Activated naive CD8-positive, alpha-beta T cell (primary cell): ENCODE measurements around the gene RNF141.

Experiments
- H3K27ac Mint-ChIP-seq: one replicate; pipeline ENCODE4 v1.8.0; 2021; ENCODE audit warnings: mixed read lengths
- H3K27me3 Mint-ChIP-seq: one replicate; pipeline ENCODE4 v1.8.0; 2021; ENCODE audit warnings: mixed read lengths
- H3K36me3 Mint-ChIP-seq: one replicate; pipeline ENCODE4 v1.8.0; 2021; ENCODE audit warnings: mixed read lengths
- H3K4me1 Mint-ChIP-seq: one replicate; pipeline ENCODE4 v1.8.0; 2021; ENCODE audit warnings: low read depth, mixed read lengths
- H3K4me3 Mint-ChIP-seq: one replicate; pipeline ENCODE4 v1.8.0; 2021; ENCODE audit warnings: mild to moderate bottlenecking, mixed read lengths
- H3K9me3 Mint-ChIP-seq: one replicate; pipeline ENCODE4 v1.8.0; 2021; ENCODE audit warnings: low read depth, mixed read lengths

The RNF141 gene

GRCh38 chr11:10519630-10520029, 21.4 kb downstream of the RNF141 start:
- peaks cover 3% of the 10 kb centered on the region for H3K4me1 Mint-ChIP-seq
- no peaks in the 10 kb centered on the region for H3K27me3 Mint-ChIP-seq
- no peaks in the 10 kb centered on the region for H3K9me3 Mint-ChIP-seq
- H3K36me3 Mint-ChIP-seq = peaks cover 8% of the 10 kb centered on the region
- H3K27ac Mint-ChIP-seq = no peak overlapping the region
- H3K4me3 Mint-ChIP-seq = no peak overlapping the region

- no peak overlapping the region for H3K4me3 Mint-ChIP-seq
- H3K9me3 Mint-ChIP-seq = no peaks in the 10 kb centered on the region
- peaks cover 3% of the 10 kb centered on the region for H3K4me1 Mint-ChIP-seq
- H3K27ac Mint-ChIP-seq = no peak overlapping the region
- H3K27me3 Mint-ChIP-seq = no peaks in the 10 kb centered on the region
- H3K36me3 Mint-ChIP-seq = peaks cover 8% of the 10 kb centered on the region
These were observed 22.1 kb downstream of the RNF141 start for GRCh38 chr11:10518891-10519290.

- no peaks in the 10 kb centered on the region for H3K27me3 Mint-ChIP-seq
- H3K9me3 Mint-ChIP-seq = no peaks in the 10 kb centered on the region
- no peak overlapping the region for H3K4me3 Mint-ChIP-seq
- no peak overlapping the region for H3K27ac Mint-ChIP-seq
- H3K4me1 Mint-ChIP-seq = no peaks in the 10 kb centered on the region
- H3K36me3 Mint-ChIP-seq = peaks cover 6% of the 10 kb centered on the region
These were observed 22.9 kb downstream of the RNF141 start for GRCh38 chr11:10518123-10518522.

GRCh38 chr11:10515418-10515817, 25.6 kb downstream of the RNF141 start:
- Mint-ChIP-seq H3K4me3 (no peak overlapping the region), H3K36me3 (peaks cover 4% of the 10 kb centered on the region), H3K9me3 (no peaks in the 10 kb centered on the region), H3K27me3 (no peaks in the 10 kb centered on the region), H3K4me1 (no peaks in the 10 kb centered on the region), H3K27ac (peak overlapping the region; percentile 30)

- H3K4me1 Mint-ChIP-seq = no peaks in the 10 kb centered on the region
- no peak overlapping the region for H3K4me3 Mint-ChIP-seq
- H3K27ac Mint-ChIP-seq = peak overlapping the region; percentile 30
- H3K36me3 Mint-ChIP-seq = peaks cover 4% of the 10 kb centered on the region
- no peaks in the 10 kb centered on the region for H3K9me3 Mint-ChIP-seq
- H3K27me3 Mint-ChIP-seq = no peaks in the 10 kb centered on the region
These were observed 26.3 kb downstream of the RNF141 start for GRCh38 chr11:10514709-10515108.

GRCh38 chr11:10514202-10514601, 26.8 kb downstream of the RNF141 start:
- H3K4me3 Mint-ChIP-seq = no peak overlapping the region
- no peaks in the 10 kb centered on the region for H3K27me3 Mint-ChIP-seq
- no peaks in the 10 kb centered on the region for H3K4me1 Mint-ChIP-seq
- H3K27ac Mint-ChIP-seq = peak overlapping the region; percentile 1
- H3K36me3 Mint-ChIP-seq = peaks cover 4% of the 10 kb centered on the region
- H3K9me3 Mint-ChIP-seq = no peaks in the 10 kb centered on the region

GRCh38 chr11:10511181-10511621, 29.8 kb downstream of the RNF141 start:
- Mint-ChIP-seq H3K36me3 (peaks cover 4% of the 10 kb centered on the region), H3K4me1 (no peaks in the 10 kb centered on the region), H3K27ac (no peak overlapping the region), H3K27me3 (no peaks in the 10 kb centered on the region), H3K9me3 (no peaks in the 10 kb centered on the region), H3K4me3 (no peak overlapping the region)

- Mint-ChIP-seq H3K36me3 (peaks cover 8% of the 10 kb centered on the region), H3K4me1 (no peaks in the 10 kb centered on the region), H3K9me3 (no peaks in the 10 kb centered on the region), H3K4me3 (no peak overlapping the region), H3K27me3 (no peaks in the 10 kb centered on the region), H3K27ac (no peak overlapping the region)
These were observed 35.0 kb downstream of the RNF141 start for GRCh38 chr11:10506008-10506370.

- H3K36me3 Mint-ChIP-seq = peaks cover 6% of the 10 kb centered on the region
- H3K27me3 Mint-ChIP-seq = no peaks in the 10 kb centered on the region
- H3K4me1 Mint-ChIP-seq = no peaks in the 10 kb centered on the region
- H3K4me3 Mint-ChIP-seq = no peak overlapping the region
- H3K27ac Mint-ChIP-seq = no peak overlapping the region
- H3K9me3 Mint-ChIP-seq = no peaks in the 10 kb centered on the region
These were observed 35.5 kb downstream of the RNF141 start for GRCh38 chr11:10505278-10506007.

GRCh38 chr11:10504490-10504889, 36.5 kb downstream of the RNF141 start:
- no peaks in the 10 kb centered on the region for H3K4me1 Mint-ChIP-seq
- H3K27me3 Mint-ChIP-seq = no peaks in the 10 kb centered on the region
- H3K9me3 Mint-ChIP-seq = no peaks in the 10 kb centered on the region
- peaks cover 8% of the 10 kb centered on the region for H3K36me3 Mint-ChIP-seq
- no peak overlapping the region for H3K4me3 Mint-ChIP-seq
- no peak overlapping the region for H3K27ac Mint-ChIP-seq

- Mint-ChIP-seq H3K9me3 (no peaks in the 10 kb centered on the region), H3K36me3 (peaks cover 8% of the 10 kb centered on the region), H3K4me1 (no peaks in the 10 kb centered on the region), H3K4me3 (no peak overlapping the region), H3K27ac (no peak overlapping the region), H3K27me3 (no peaks in the 10 kb centered on the region)
These were observed 37.1 kb downstream of the RNF141 start for GRCh38 chr11:10503777-10504480.

GRCh38 chr11:10503221-10503620, 37.8 kb downstream of the RNF141 start:
- no peaks in the 10 kb centered on the region for H3K4me1 Mint-ChIP-seq
- no peak overlapping the region for H3K4me3 Mint-ChIP-seq
- H3K27ac Mint-ChIP-seq = peak overlapping the region; percentile 28
- no peaks in the 10 kb centered on the region for H3K27me3 Mint-ChIP-seq
- H3K9me3 Mint-ChIP-seq = no peaks in the 10 kb centered on the region
- H3K36me3 Mint-ChIP-seq = peaks cover 8% of the 10 kb centered on the region

- peak overlapping the region; percentile 28 for H3K27ac Mint-ChIP-seq
- no peaks in the 10 kb centered on the region for H3K27me3 Mint-ChIP-seq
- no peaks in the 10 kb centered on the region for H3K9me3 Mint-ChIP-seq
- peaks cover 10% of the 10 kb centered on the region for H3K36me3 Mint-ChIP-seq
- H3K4me3 Mint-ChIP-seq = no peak overlapping the region
- H3K4me1 Mint-ChIP-seq = no peaks in the 10 kb centered on the region
These were observed 38.2 kb downstream of the RNF141 start for GRCh38 chr11:10502770-10503169.

GRCh38 chr11:10502065-10502680, 38.8 kb downstream of the RNF141 start:
- H3K27me3 Mint-ChIP-seq = no peaks in the 10 kb centered on the region
- no peaks in the 10 kb centered on the region for H3K9me3 Mint-ChIP-seq
- peaks cover 10% of the 10 kb centered on the region for H3K36me3 Mint-ChIP-seq
- no peak overlapping the region for H3K27ac Mint-ChIP-seq
- no peak overlapping the region for H3K4me3 Mint-ChIP-seq
- no peaks in the 10 kb centered on the region for H3K4me1 Mint-ChIP-seq
